ENCODE measurements around the gene SH3GL2.

The SH3GL2 gene

DNA sequence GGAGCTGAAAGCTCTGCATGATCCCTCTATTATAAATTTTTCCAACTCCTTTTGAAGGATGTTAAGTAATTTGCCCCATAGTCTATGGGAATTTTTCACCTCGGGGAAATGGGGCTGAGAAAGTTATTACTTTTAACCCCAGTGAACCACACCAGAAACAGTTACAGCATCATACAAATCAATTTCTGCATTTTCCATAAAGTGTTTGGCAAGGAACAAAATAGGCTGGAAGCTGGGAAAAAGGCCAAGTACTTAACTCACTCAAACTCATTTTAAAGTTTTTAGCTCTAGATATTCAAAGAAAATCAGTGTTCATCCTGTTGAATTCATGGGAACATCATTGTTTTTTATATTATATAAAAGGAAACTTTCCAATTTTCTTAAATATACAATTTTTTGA lies 160.9 kb downstream of the SH3GL2 start:
- ATAC-seq (ENCODE audit: insufficient read depth, low read depth) (no peak), DNase-seq (no peak)
- Histone ChIP-seq H3K4me1 (ENCODE audit: insufficient read depth, low read length) (no peaks in the 10 kb centered on the region), H2AFZ (ENCODE audit: low read depth, low read length) (no peak overlapping the region), H3K27me3 (ENCODE audit: insufficient read depth, low read length, poor library complexity) (no peaks in the 10 kb centered on the region), H4K20me1 (ENCODE audit: insufficient read depth, low read length) (no peaks in the 10 kb centered on the region), H3K9ac (ENCODE audit: low read depth, low read length) (no peak overlapping the region), H3K27ac (ENCODE audit: low read length) (no peak overlapping the region), H3K4me2 (ENCODE audit: insufficient read depth, low read length) (no peak overlapping the region), H3K79me2 (ENCODE audit: insufficient read depth, low read length) (no peaks in the 10 kb centered on the region), H3K9me3 (ENCODE audit: insufficient read depth, low read length, severe bottlenecking) (no peaks in the 10 kb centered on the region), H3K36me3 (ENCODE audit: insufficient read depth, low read length) (no peaks in the 10 kb centered on the region), H3K4me3 (ENCODE audit: low read depth in 1 of 2, low read length in 2 of 2) (no peak overlapping the region)
- TF ChIP-seq EZH2 (IDR thresholded peaks at IDR 0.05; ENCODE audit: borderline replicate concordance, low read depth, low read length, severe bottlenecking) (no peak), CTCF (IDR thresholded peaks at IDR 0.05; ENCODE audit: borderline replicate concordance, extremely low read depth, low read length, poor library complexity, severe bottlenecking) (no peak)

DNA sequence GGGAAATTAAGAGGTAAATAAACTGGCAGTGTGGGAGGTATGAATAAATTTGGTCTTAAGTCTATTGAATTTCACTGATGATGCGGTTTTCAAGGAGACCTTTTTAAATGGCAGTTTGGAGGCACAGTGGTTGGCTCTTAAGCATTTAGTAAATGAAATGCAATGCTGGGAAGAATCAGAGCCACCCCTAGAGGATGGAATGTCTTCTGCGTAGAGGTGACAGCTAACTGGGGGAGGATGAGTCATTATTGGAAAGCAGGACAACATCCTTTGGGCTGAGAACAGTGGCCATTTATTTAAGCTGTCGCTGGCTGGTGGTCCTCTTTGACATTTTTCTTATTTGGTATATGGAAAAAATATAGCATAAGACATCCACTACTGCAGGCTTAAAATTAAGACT lies 163.2 kb downstream of the SH3GL2 start:
- no peaks in the 10 kb centered on the region for H3K36me3 ChIP-seq (ENCODE audit: insufficient read depth, low read length)
- no peak for DNase-seq
- ATAC-seq (ENCODE audit: insufficient read depth, low read depth) = no peak

GRCh38 chr9:17744786-17745185 lies 165.9 kb downstream of the SH3GL2 start:
- H3K36me3 ChIP-seq (ENCODE audit: insufficient read depth, low read length) = no peaks in the 10 kb centered on the region
- no peaks in the 10 kb centered on the region for H3K27me3 ChIP-seq (ENCODE audit: insufficient read depth, low read length, poor library complexity)
- H3K4me3 ChIP-seq (ENCODE audit: low read depth in 1 of 2, low read length in 2 of 2) = no peak overlapping the region
- no peak for TF ChIP-seq CTCF (IDR thresholded peaks at IDR 0.05; ENCODE audit: borderline replicate concordance, extremely low read depth, low read length, poor library complexity, severe bottlenecking)
- TF ChIP-seq EZH2 (IDR thresholded peaks at IDR 0.05; ENCODE audit: borderline replicate concordance, low read depth, low read length, severe bottlenecking) = no peak
- H3K4me1 ChIP-seq (ENCODE audit: insufficient read depth, low read length) = no peaks in the 10 kb centered on the region
- H3K79me2 ChIP-seq (ENCODE audit: insufficient read depth, low read length) = no peaks in the 10 kb centered on the region
- H3K9me3 ChIP-seq (ENCODE audit: insufficient read depth, low read length, severe bottlenecking) = no peaks in the 10 kb centered on the region
- H3K9ac ChIP-seq (ENCODE audit: low read depth, low read length) = no peak overlapping the region
- H3K27ac ChIP-seq (ENCODE audit: low read length) = no peak overlapping the region
- H3K4me2 ChIP-seq (ENCODE audit: insufficient read depth, low read length) = no peak overlapping the region
- DNase-seq = peak; percentile 44
- no peaks in the 10 kb centered on the region for H4K20me1 ChIP-seq (ENCODE audit: insufficient read depth, low read length)
- H2AFZ ChIP-seq (ENCODE audit: low read depth, low read length) = no peak overlapping the region
- peak; percentile 58; the same call in 2 of the 3 replicates for ATAC-seq (ENCODE audit: insufficient read depth, low read depth)

More for the DNA sequence above, 163.2 kb downstream of the SH3GL2 start:
- no peaks in the 10 kb centered on the region for H3K27me3 ChIP-seq (ENCODE audit: insufficient read depth, low read length, poor library complexity)
- no peaks in the 10 kb centered on the region for H3K9me3 ChIP-seq (ENCODE audit: insufficient read depth, low read length, severe bottlenecking)
- TF ChIP-seq CTCF (IDR thresholded peaks at IDR 0.05; ENCODE audit: borderline replicate concordance, extremely low read depth, low read length, poor library complexity, severe bottlenecking) (no peak), EZH2 (IDR thresholded peaks at IDR 0.05; ENCODE audit: borderline replicate concordance, low read depth, low read length, severe bottlenecking) (no peak)
- H4K20me1 ChIP-seq (ENCODE audit: insufficient read depth, low read length) = no peaks in the 10 kb centered on the region
- no peak overlapping the region for H2AFZ ChIP-seq (ENCODE audit: low read depth, low read length)
- no peaks in the 10 kb centered on the region for H3K79me2 ChIP-seq (ENCODE audit: insufficient read depth, low read length)
- H3K4me3 ChIP-seq (ENCODE audit: low read depth in 1 of 2, low read length in 2 of 2) = no peak overlapping the region
- H3K9ac ChIP-seq (ENCODE audit: low read depth, low read length) = no peak overlapping the region
- no peak overlapping the region for H3K27ac ChIP-seq (ENCODE audit: low read length)
- no peaks in the 10 kb centered on the region for H3K4me1 ChIP-seq (ENCODE audit: insufficient read depth, low read length)
- no peak overlapping the region for H3K4me2 ChIP-seq (ENCODE audit: insufficient read depth, low read length)

DNA sequence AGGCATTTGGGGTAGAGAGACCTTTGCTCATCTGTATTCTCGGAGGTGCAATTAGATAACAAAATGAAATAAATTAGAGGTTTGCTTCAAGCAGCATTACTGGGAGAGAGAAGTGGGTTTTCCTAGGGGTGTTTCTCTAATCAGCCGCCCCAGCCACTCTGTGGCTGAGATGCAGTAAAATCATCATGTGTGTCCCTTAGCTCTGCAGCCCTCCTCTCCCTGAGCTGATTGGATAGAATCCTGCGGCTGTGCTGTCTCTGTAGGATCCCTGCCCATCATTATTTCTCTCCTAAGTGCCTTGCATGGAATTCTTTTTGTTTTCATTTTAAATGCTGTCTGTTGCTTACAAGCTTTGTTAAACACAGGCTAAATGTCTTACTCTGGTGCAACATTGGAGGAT lies 171.4 kb downstream of the SH3GL2 start:
- no peaks in the 10 kb centered on the region for H3K4me1 ChIP-seq (ENCODE audit: insufficient read depth, low read length)
- H3K9me3 ChIP-seq (ENCODE audit: insufficient read depth, low read length, severe bottlenecking) = no peaks in the 10 kb centered on the region
- H2AFZ ChIP-seq (ENCODE audit: low read depth, low read length) = no peak overlapping the region
- H4K20me1 ChIP-seq (ENCODE audit: insufficient read depth, low read length) = no peaks in the 10 kb centered on the region
- H3K27ac ChIP-seq (ENCODE audit: low read length) = no peak overlapping the region
- H3K4me2 ChIP-seq (ENCODE audit: insufficient read depth, low read length) = no peak overlapping the region
- no peaks in the 10 kb centered on the region for H3K36me3 ChIP-seq (ENCODE audit: insufficient read depth, low read length)
- DNase-seq = no peak
- H3K4me3 ChIP-seq (ENCODE audit: low read depth in 1 of 2, low read length in 2 of 2) = no peak overlapping the region
- no peak overlapping the region for H3K9ac ChIP-seq (ENCODE audit: low read depth, low read length)
- no peak for ATAC-seq (ENCODE audit: insufficient read depth, low read depth)
- TF ChIP-seq CTCF (IDR thresholded peaks at IDR 0.05; ENCODE audit: borderline replicate concordance, extremely low read depth, low read length, poor library complexity, severe bottlenecking) (no peak), EZH2 (IDR thresholded peaks at IDR 0.05; ENCODE audit: borderline replicate concordance, low read depth, low read length, severe bottlenecking) (no peak)
- no peaks in the 10 kb centered on the region for H3K79me2 ChIP-seq (ENCODE audit: insufficient read depth, low read length)
- H3K27me3 ChIP-seq (ENCODE audit: insufficient read depth, low read length, poor library complexity) = no peaks in the 10 kb centered on the region

Data from DND-41 (cell line).